ENCODE data around the gene ADAM30.
A peak's percentile ranks its signal among the peaks of the same experiment; 100 is the strongest.
"Not testable (repeated sequence)": the region's sequence is repeated elsewhere in the genome, so short reads cannot be mapped to it uniquely, and the experiment has no call there.

ADAM30 gene

GRCh38 chr1:119873135-119874015 is 22.9 kb downstream of the ADAM30 start:
- DNase-seq = no peak

GRCh38 chr1:119871881-119872280 is 24.4 kb downstream of the ADAM30 start:
- no peak for DNase-seq

GRCh38 chr1:119870917-119871596 is 25.3 kb downstream of the ADAM30 start:
- DNase-seq = peak; percentile 64

- DNase-seq = no peak
Observed at GRCh38 chr1:119869995-119870394, 26.3 kb downstream of the ADAM30 start.

GRCh38 chr1:119868176-119868575 is 28.1 kb downstream of the ADAM30 start:
- no peak for DNase-seq

- no peak for DNase-seq
Observed at GRCh38 chr1:119866451-119866850, 29.9 kb downstream of the ADAM30 start.

GRCh38 chr1:119865627-119866026 is 30.7 kb downstream of the ADAM30 start:
- DNase-seq = no peak

- no peak for DNase-seq
Observed at GRCh38 chr1:119862276-119862675, 34.0 kb downstream of the ADAM30 start.

GRCh38 chr1:119861547-119861946 is 34.8 kb downstream of the ADAM30 start:
- DNase-seq = no peak

GRCh38 chr1:119859647-119860046 is 36.7 kb downstream of the ADAM30 start:
- no peak for DNase-seq

- DNase-seq = not testable (repeated sequence)
Observed at GRCh38 chr1:119858556-119859214, 37.6 kb downstream of the ADAM30 start.

- no peak for DNase-seq
Observed at GRCh38 chr1:119858126-119858525, 38.2 kb downstream of the ADAM30 start.

- DNase-seq = no peak
Observed at GRCh38 chr1:119853155-119853554, 43.2 kb downstream of the ADAM30 start.

- DNase-seq = not testable (repeated sequence)
Observed at GRCh38 chr1:119844206-119844605, 52.1 kb downstream of the ADAM30 start.

Data from stimulated activated CD4-positive, alpha-beta T cell treated with anti-CD3 and anti-CD28 coated beads, Interleukin-4, amount 100 ng/mL, for 24 hours (primary cell).